Prostate gland (tissue), 2 donors: ENCODE results near the gene BRD3. TPM values are rescaled to one million over a fixed set of nuclear protein-coding genes. Genes with fewer than 3 reads are reported as not detected.
"Not testable (repeated sequence)": the region's sequence is repeated elsewhere in the genome, so short reads cannot be mapped to it uniquely, and the experiment has no call there.

Experiments
- DNase-seq: peaks from one replicate; pipeline ENCODE4 v3.0.0-alpha.2; 2019; ENCODE audit warnings: low spot score
- H3K27ac ChIP-seq, 2 donors: fragments of 200-600 bp; sonication (generic); 2 replicates each; pipeline ENCODE4 v1.5.1; 2017 to 2019
- H3K27me3 ChIP-seq: fragments of 200-600 bp; sonication (generic); replicated peaks from 2 replicates; pipeline ENCODE4 v1.5.1; 2019; ENCODE audit not compliant: insufficient read depth
- H3K36me3 ChIP-seq, 2 donors: fragments of 200-600 bp; sonication (generic); 1 replicate in 1 of 2; 2 replicates in 1 of 2; pipeline versions ENCODE4 v1.5.1 to v1.8.1; 2017 to 2019
- H3K4me1 ChIP-seq: fragments of 200-600 bp; sonication (generic); replicated peaks from 2 replicates; pipeline ENCODE4 v1.5.1; 2019
- H3K4me3 ChIP-seq, 2 donors: fragments of 200-600 bp; sonication (generic); 2 replicates each; pipeline ENCODE4 v1.5.1; 2017 to 2019
- H3K9me3 ChIP-seq: fragments of 200-600 bp; sonication (generic); 2 replicates; pipeline ENCODE4 v1.5.1; 2017
- CTCF ChIP-seq, 4 experiments: fragments of 200-600 bp in 2 of 4; fragments of 450-650 bp in 2 of 4; sonication (generic) in 2 of 4; IDR thresholded peaks; 1 replicate in 3 of 4; 2 replicates in 1 of 4; pipeline ENCODE4 v1.5.1; 2016 to 2019; ENCODE audit warnings: antibody characterized with exemption in 4 of 4, mild to moderate bottlenecking in 2 of 4, moderate library complexity in 2 of 4
- POLR2A ChIP-seq: fragments of 450-650 bp; IDR thresholded peaks from one replicate; pipeline ENCODE4 v1.6.1; 2016; ENCODE audit warnings: antibody characterized with exemption, mild to moderate bottlenecking
- POLR2AphosphoS5 ChIP-seq: sonication (generic); formaldehyde crosslinking; IDR thresholded peaks from one replicate; pipeline ENCODE4 v1.6.1; 2017; ENCODE audit warnings: antibody characterized with exemption
- WGBS: methylation state at CpG from one replicate; pipeline ENCODE4 v1.1.5; 2018; 5-methylcytosine and 5-hydroxymethylcytosine counted together
- intact Hi-C: fragments of 100-400 bp; cut with DNase I; formaldehyde crosslinking; loops from one replicate; pipeline ENCODE4 v1.14.2; 2022
- total RNA-seq, 2 donors: library from RNA; depleted of rRNA; stranded (reverse); fragments of >200 nt; gene quantifications; one replicate each; pipeline ENCODE4 v1.1.0, GENCODE V29; 2016

Gene BRD3
- total RNA-seq, 2 donors from 2014 or later = 31.8 to 44.3 TPM

GRCh38 chr9:134088063-134088725, 20.4 kb upstream of the BRD3 start:
- H3K27me3 ChIP-seq = no peaks in the 10 kb centered on the region
- 82% methylated on average over 14 of the region's 14 CpGs for WGBS
- H3K36me3 ChIP-seq = no peaks in the 10 kb centered on the region
- intact Hi-C loops = no loop called here
- H3K27ac ChIP-seq = no peak overlapping the region
- DNase-seq = no peak
- TF ChIP-seq CTCF (IDR thresholded peaks at IDR 0.05) (no peak), POLR2AphosphoS5 (no peak)
- no peaks in the 10 kb centered on the region for H3K9me3 ChIP-seq
- H3K4me1 ChIP-seq = no peaks in the 10 kb centered on the region
- no peak overlapping the region for H3K4me3 ChIP-seq

GRCh38 chr9:134085674-134086073, 17.8 kb upstream of the BRD3 start:
- Histone ChIP-seq H3K9me3 (no peaks in the 10 kb centered on the region), H3K36me3 (no peaks in the 10 kb centered on the region), H3K4me1 (no peaks in the 10 kb centered on the region), H3K4me3 (no peak overlapping the region), H3K27me3 (no peaks in the 10 kb centered on the region), H3K27ac (no peak overlapping the region)
- WGBS = 100% methylated on average over 2 of the region's 2 CpGs
- no peak for TF ChIP-seq CTCF (IDR thresholded peaks at IDR 0.05)
- no peak for TF ChIP-seq POLR2A
- TF ChIP-seq POLR2AphosphoS5 = no peak
- no peak for DNase-seq
- intact Hi-C loops = no loop called here

- Histone ChIP-seq H3K27me3 (no peaks in the 10 kb centered on the region), H3K9me3 (no peaks in the 10 kb centered on the region), H3K4me3 (no peak overlapping the region), H3K4me1 (no peaks in the 10 kb centered on the region), H3K27ac (no peak overlapping the region), H3K36me3 (no peaks in the 10 kb centered on the region)
- no peak for DNase-seq
- WGBS = 80% methylated on average over 2 of the region's 2 CpGs
- TF ChIP-seq CTCF (IDR thresholded peaks at IDR 0.05) = no peak
- TF ChIP-seq POLR2A = no peak
- no peak for TF ChIP-seq POLR2AphosphoS5
- intact Hi-C loops = no loop called here
Measured at GRCh38 chr9:134083451-134083850, 15.6 kb upstream of the BRD3 start.

- intact Hi-C loops = no loop called here
- no peak overlapping the region for H3K4me3 ChIP-seq
- H3K4me1 ChIP-seq = no peaks in the 10 kb centered on the region
- no peak overlapping the region for H3K27ac ChIP-seq
- DNase-seq = no peak
- H3K36me3 ChIP-seq = no peaks in the 10 kb centered on the region
- 50% methylated on average over 1 of the region's 1 CpG for WGBS
- TF ChIP-seq POLR2AphosphoS5 (no peak), POLR2A (no peak), CTCF (IDR thresholded peaks at IDR 0.05) (no peak)
- no peaks in the 10 kb centered on the region for H3K9me3 ChIP-seq
- H3K27me3 ChIP-seq = no peaks in the 10 kb centered on the region
Measured at GRCh38 chr9:134076644-134077043, 8.8 kb upstream of the BRD3 start.

- intact Hi-C loops, H3K4me3 ChIP-seq, H3K27me3 ChIP-seq, DNase-seq, H3K36me3 ChIP-seq, H3K4me1 ChIP-seq, H3K27ac ChIP-seq, H3K9me3 ChIP-seq: not testable (repeated sequence)
- WGBS = 95% methylated on average over 24 of the region's 31 CpGs
Measured at GRCh38 chr9:134075689-134076088, 7.9 kb upstream of the BRD3 start.
